K562 (cell line): ENCODE measurements around the gene CPE. TPM values are rescaled to one million over a fixed set of nuclear protein-coding genes. Genes with fewer than 3 reads are reported as not detected.

Experiments used
- polyA plus RNA-seq, 8 experiments: library from polyadenylated mRNA; depleted of rRNA in 4 of 8; stranded (reverse) in 5 of 8; unstranded in 3 of 8; fragments of >200 nt; fragmentation: Nextera tagmentation in 2 of 8; fragmentation: Illumina TruSeq in 1 of 8; extraction: Ambion mirVana in 2 of 8; extraction: Trizol in 1 of 8; gene quantifications; 2 replicates each; pipeline versions ENCODE4 v1.2.1 to v1.2.3, GENCODE V29; 2011 to 2014; ENCODE audit warnings: inconsistent platforms in 1 of 8, missing spikeins in 1 of 8
- total RNA-seq, 7 experiments: library from RNA; depleted of rRNA in 6 of 7; stranded (reverse); fragments of >200 nt in 6 of 7; fragmentation: Illumina TruSeq in 2 of 7; extraction: Trizol in 2 of 7; gene quantifications; 2 replicates each; pipeline versions ENCODE4 v1.2.1 to v1.2.3, GENCODE V29; 2011 to 2021; ENCODE audit warnings: low replicate concordance in 1 of 7
- TF ChIP-seq, protein P1 (sequence below): fragments of 200-800 bp; sonication (Bioruptor generic); IDR thresholded peaks from 2 replicates; pipeline ENCODE4 v1.6.1; 2017; ENCODE audit warnings: missing genetic modification characterization, missing compliant biosample characterization
- TF ChIP-seq, protein P2 (sequence below), 2 experiments: fragments of 450-650 bp; formaldehyde crosslinking in 1 of 2; IDR thresholded peaks; 2 replicates each; pipeline versions ENCODE4 v1.4.0 to v1.6.1; 2014 to 2020; ENCODE audit warnings: mild to moderate bottlenecking in 2 of 2, borderline replicate concordance in 1 of 2, low read depth in 1 of 2

CPE gene
- total and polyA plus RNA-seq, 9 of the 15 experiments (the other 6 are each of a cell fraction or from before 2014, with no cell fraction given) = 0.04 to 0.16 (median 0.06) TPM; not detected in 4

DNA sequence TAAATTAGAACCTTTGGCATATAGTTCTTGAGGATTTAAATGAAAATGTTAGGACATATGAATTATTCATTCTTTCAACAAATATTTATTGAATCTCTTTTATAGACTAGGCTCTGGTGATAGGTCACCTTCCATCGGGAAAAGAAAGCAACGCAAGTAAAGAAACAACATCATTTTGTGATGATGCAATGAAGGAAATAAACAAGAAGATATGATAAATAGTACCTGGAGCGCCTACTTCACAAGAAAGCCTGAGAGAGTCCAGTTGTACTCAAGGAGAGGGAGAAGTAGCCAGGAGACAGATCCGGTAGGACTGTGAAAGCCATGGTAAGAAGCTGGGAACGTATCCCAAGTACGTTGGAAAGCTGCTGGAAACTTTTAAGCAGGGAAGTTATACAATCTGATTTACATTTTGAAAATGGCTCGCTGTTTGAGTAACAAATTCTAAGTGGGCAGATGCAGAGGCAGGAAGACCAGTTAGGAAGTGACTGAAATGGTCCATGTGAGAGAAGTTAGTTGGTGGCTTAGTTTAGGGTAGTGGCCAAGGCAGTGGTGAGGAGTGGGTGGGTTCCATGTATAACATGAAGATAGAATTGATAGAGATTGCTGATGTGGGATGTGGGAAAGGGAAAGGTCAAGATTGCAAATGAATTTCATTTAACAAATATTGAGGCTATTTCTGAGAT lies 17.7 kb upstream of the CPE start (continued):
- TF ChIP-seq, protein P1, sequence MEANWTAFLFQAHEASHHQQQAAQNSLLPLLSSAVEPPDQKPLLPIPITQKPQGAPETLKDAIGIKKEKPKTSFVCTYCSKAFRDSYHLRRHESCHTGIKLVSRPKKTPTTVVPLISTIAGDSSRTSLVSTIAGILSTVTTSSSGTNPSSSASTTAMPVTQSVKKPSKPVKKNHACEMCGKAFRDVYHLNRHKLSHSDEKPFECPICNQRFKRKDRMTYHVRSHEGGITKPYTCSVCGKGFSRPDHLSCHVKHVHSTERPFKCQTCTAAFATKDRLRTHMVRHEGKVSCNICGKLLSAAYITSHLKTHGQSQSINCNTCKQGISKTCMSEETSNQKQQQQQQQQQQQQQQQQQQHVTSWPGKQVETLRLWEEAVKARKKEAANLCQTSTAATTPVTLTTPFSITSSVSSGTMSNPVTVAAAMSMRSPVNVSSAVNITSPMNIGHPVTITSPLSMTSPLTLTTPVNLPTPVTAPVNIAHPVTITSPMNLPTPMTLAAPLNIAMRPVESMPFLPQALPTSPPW (CRISPR knock-in tag) = no peak
- TF ChIP-seq, protein P2, sequence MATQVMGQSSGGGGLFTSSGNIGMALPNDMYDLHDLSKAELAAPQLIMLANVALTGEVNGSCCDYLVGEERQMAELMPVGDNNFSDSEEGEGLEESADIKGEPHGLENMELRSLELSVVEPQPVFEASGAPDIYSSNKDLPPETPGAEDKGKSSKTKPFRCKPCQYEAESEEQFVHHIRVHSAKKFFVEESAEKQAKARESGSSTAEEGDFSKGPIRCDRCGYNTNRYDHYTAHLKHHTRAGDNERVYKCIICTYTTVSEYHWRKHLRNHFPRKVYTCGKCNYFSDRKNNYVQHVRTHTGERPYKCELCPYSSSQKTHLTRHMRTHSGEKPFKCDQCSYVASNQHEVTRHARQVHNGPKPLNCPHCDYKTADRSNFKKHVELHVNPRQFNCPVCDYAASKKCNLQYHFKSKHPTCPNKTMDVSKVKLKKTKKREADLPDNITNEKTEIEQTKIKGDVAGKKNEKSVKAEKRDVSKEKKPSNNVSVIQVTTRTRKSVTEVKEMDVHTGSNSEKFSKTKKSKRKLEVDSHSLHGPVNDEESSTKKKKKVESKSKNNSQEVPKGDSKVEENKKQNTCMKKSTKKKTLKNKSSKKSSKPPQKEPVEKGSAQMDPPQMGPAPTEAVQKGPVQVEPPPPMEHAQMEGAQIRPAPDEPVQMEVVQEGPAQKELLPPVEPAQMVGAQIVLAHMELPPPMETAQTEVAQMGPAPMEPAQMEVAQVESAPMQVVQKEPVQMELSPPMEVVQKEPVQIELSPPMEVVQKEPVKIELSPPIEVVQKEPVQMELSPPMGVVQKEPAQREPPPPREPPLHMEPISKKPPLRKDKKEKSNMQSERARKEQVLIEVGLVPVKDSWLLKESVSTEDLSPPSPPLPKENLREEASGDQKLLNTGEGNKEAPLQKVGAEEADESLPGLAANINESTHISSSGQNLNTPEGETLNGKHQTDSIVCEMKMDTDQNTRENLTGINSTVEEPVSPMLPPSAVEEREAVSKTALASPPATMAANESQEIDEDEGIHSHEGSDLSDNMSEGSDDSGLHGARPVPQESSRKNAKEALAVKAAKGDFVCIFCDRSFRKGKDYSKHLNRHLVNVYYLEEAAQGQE (IDR thresholded peaks at IDR 0.05; ENCODE audit: borderline replicate concordance) = no peak
- TF ChIP-seq, protein P2 (CRISPR knock-in tag; IDR thresholded peaks at IDR 0.05; ENCODE audit: low read depth) = no peak
